Measurements from ENCODE around the gene KIF24. TPM values are rescaled to one million over a fixed set of nuclear protein-coding genes. Genes with fewer than 3 reads are reported as not detected.
A peak's percentile ranks its signal among the peaks of the same experiment; 100 is the strongest.
"Not testable (repeated sequence)": the region's sequence is repeated elsewhere in the genome, so short reads cannot be mapped to it uniquely, and the experiment has no call there.

KIF24 gene
- total RNA-seq, 1 experiment from 2014 or later = 6.3 TPM

- no peak for DNase-seq (ENCODE audit: low read depth)
Measured at GRCh38 chr9:34366365-34366764, 37.3 kb upstream of the KIF24 start.

GRCh38 chr9:34365282-34365681, 36.2 kb upstream of the KIF24 start:
- DNase-seq (ENCODE audit: low read depth) = no peak

DNA sequence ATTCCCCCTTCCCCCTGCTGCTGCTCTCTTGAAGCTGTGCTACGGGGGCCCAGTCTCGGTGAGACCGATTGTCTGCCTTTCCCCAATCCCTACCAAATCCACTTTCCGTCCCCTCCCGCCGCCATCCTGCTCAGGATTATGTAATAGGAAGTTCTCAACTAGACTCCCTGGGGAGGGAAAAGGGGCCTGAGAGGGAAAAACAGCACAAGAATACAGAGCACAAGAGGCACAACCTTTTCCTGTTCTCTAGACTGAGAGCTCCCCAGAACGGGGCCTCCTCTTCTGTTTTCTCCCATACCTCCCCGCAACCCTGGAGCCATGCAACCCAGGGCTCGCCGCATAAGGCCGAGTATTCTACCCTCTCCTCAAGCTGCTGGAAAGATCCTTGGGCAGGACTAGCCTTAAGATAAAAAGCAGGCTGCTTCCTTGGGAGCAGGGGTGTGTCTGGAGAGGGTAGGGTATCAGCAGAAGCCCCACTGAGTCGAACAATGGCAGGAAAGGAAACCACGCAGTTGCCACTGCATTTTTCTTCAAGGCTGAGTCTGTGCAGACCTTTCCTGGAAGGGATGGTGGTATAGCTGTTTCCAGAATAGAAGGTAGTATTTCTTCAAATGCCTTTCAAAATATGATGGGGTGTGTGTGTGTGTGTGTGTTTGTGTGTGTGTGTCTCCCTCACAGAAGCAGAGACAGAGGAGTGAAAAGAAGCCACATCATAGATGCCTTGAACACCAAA, 34.7 kb upstream of the KIF24 start:
- no peak for DNase-seq (ENCODE audit: low read depth)

DNA sequence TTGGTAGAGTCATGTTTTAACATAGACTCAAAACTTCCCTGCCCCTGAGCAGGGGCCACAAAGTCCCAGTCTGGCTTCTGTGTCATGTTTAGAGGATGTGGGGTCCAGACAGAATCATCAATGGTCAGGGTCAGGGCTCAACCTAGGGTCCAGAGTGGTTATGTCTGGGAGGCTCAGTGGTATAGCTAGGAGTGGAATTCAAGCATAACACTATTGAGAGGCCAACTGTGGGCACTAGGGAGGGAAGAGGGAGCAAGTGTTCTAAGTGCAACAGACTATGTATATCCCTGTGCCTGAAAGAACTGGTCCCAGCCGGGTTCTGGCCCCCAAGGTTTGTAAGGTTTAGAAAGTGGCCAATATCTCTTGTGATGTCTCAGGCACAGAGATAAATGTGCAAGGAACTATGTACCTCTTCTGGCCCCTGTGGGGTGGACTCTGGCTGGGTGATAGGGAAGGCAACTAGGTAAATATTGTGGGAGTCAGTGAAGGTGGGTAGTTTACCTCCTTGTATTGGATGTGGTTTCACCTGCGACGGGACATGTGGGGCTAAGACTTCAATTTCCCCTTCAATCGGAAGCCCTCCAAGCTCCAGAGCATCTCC, 33.6 kb upstream of the KIF24 start:
- DNase-seq (ENCODE audit: low read depth) = no peak

GRCh38 chr9:34352957-34353356, 23.9 kb upstream of the KIF24 start:
- not testable (repeated sequence) for DNase-seq (ENCODE audit: low read depth)

DNA sequence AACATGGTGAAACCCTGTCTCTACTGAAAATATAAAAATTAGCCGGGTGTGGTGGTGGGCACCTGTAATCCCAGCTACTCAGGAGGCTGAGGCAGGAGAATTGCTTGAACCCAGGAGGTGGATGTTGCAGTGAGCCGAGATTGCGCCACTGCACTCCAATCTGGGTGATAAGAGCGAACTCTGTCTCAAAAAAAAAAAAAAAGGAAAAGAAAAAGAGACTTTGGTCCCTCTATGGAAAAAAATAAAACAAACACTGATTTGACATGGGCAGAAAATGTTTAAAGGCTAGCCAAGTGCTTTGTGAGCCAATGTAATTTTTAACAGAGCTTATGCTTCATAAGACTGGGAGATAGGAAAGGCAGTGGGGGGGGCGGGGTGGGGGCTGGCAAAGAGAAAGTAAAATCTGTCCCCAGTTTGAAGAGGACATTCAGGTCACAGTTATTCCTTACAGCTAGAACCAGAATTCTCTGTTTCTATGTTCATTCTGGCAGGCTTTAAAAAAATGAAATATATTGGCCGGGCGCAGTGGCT, 23.1 kb upstream of the KIF24 start:
- not testable (repeated sequence) for DNase-seq (ENCODE audit: low read depth)

DNA sequence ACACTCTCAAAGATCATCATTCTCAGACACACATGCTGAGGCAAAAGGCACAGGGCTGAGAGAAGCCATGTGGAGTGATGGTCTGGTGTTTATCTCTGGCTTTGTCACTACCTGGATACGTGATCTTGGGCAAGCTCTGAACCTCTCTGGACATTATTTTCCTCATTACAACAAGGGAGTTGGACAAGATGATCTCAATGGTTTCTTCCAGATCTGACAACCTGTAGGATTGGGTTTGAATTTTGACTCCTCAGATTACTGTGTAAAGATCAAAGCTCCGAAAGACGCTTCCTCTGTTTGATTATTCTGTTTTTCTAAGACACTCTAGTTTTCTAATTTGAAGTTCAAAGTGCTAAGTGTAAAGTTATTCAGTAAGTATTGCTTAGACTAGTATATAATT, 20.3 kb upstream of the KIF24 start:
- DNase-seq (ENCODE audit: low read depth) = no peak

- DNase-seq (ENCODE audit: low read depth) = no peak
Measured at GRCh38 chr9:34347800-34348158, 18.7 kb upstream of the KIF24 start.

DNA sequence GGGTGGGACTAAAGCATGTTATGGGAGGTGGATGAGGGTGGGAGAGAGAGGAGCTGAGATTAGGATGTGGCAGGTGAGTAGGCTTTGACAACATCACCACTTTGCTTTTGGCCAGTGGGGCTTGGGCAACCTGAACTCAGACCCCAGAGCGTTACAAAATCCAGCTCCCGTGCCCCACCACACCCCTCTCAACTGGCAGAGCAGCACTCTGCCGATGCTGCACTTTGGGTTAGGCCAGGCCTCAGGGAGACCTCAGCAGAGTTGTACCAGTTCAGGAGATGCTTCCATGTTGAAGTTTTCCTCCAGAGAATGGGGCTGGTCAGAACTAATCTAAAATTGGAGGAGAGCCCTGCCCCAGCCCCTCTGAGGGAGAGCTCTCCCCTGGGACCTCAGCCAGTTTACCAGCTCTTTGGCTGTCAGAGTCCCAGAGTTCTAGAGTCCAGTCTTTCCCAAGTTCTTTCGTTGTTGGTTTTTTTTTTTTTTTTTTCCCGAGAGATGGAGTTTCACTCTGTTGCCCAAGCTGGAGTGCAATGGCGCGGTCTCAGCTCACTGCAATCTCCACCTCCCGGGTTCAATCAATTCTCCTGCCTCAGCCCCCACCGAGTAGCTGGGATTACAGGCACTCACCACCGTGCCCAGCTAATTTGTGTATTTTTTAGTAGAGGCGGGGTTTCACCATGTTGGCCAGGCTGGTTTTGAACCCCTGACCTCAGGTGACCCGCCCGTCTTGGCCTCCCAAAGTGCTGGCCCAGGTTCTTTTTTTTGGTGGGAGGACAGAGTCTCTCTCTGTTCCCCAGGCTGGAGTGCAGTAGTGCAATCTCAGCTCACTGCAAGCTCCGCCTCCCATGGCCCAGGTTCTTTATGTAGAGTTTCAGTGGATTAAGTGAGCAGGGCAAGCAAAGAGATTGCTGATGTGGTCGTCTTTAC, 18.1 kb upstream of the KIF24 start:
- DNase-seq (ENCODE audit: low read depth) = no peak

- no peak for DNase-seq (ENCODE audit: low read depth)
Measured at GRCh38 chr9:34343605-34344004, 14.5 kb upstream of the KIF24 start.

- DNase-seq (ENCODE audit: low read depth) = no peak
Measured at GRCh38 chr9:34343090-34343489, 14.0 kb upstream of the KIF24 start.

- DNase-seq (ENCODE audit: low read depth) = no peak
Measured at GRCh38 chr9:34341659-34342295, 12.7 kb upstream of the KIF24 start.

DNA sequence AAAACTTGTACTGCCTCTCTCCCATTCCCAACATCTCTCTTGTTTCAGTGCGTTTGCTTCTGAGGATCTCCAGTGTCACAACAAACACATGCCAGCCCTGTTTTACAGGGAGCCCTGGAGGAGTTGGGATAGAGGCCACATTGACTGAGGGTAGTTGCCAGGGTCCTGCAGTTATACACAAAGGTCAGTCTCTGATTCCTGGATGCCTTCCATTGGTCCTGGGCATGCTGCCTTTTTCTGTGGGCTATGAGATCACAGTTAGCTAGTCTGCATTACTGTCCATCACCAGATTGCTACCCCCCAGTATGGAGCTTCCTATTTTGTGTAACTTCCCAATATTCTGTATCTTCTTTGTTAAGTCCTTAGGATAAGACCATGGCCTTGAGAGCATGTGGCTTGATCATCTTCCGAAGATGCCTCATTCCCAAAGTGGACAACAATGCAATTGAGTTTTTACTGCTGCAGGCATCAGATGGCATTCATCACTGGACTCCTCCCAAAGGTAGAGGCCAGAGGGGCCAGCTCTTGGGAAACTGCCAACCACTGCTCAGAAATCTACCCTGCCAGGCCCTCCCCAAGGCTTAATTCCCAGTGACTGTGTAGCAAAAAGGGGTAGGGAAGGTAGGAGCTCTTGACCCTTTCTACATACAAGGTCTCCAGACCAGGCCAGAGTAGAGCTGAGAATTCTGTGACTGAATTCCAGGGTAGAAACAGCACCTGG, 9.8 kb upstream of the KIF24 start:
- DNase-seq (ENCODE audit: low read depth) = no peak

GRCh38 chr9:34338079-34338478, 9.0 kb upstream of the KIF24 start:
- not testable (repeated sequence) for DNase-seq (ENCODE audit: low read depth)

DNA sequence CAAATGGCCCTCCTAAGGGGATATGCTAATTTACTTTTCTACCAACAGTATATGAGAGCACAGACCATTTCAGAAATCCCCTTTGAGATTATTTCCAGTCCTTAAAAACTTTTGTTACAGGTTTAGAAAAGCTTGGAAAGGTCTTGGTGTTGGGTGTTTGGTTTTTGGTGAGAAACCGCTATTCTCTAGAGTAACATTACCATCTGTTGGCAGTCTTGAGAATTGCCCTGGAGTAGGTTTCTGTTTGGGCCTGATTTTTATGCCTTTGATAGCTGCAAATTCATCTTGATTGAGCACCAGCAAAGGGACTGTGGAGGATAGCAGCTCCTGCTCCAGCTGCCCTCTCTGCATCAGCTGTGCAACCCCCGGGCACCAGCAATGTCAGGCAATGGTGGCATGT, 8.3 kb upstream of the KIF24 start:
- no peak for DNase-seq (ENCODE audit: low read depth)

DNA sequence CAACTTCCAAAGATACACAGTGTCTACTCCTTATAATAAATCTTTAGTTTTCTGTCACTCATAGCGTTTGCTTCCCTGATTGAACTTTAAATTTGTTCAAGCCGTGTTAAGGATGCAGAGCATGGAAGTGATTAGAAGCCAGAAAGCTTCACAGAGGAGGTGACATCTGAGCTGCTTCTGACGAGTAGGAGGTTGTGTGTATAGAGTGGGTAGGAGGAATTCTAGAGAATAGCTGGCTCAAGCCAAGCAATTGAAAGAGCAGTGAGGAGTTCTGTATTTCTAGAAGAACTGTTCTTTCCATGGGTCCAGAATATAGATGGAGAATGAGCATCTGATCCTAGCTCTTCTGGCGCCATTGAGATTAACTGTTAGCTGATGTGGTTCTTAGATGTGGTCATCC, 6.3 kb upstream of the KIF24 start:
- no peak for DNase-seq (ENCODE audit: low read depth)

- no peak for DNase-seq (ENCODE audit: low read depth)
Measured at GRCh38 chr9:34334916-34335315, 5.8 kb upstream of the KIF24 start.

GRCh38 chr9:34334337-34334824, 5.3 kb upstream of the KIF24 start:
- DNase-seq (ENCODE audit: low read depth) = no peak

DNA sequence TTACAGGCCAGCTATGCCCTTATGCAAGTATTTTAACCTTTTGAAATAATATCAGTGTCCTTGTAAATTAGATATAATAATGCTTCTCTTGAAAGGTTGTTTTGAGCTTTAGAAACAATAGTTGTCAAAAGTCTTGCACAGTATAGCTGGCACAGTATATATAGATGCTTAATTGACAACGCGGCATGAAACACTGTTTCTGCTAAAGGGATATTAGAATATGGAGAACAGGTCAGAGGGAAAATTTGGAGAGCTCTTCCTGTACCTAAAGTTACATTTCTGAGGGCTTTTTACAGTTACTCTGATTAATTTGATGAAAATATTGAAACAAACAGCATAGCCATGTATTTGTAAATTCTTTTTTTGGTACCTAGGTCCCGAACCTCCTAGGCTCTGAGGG, 4.8 kb upstream of the KIF24 start:
- no peak for DNase-seq (ENCODE audit: low read depth)

DNA sequence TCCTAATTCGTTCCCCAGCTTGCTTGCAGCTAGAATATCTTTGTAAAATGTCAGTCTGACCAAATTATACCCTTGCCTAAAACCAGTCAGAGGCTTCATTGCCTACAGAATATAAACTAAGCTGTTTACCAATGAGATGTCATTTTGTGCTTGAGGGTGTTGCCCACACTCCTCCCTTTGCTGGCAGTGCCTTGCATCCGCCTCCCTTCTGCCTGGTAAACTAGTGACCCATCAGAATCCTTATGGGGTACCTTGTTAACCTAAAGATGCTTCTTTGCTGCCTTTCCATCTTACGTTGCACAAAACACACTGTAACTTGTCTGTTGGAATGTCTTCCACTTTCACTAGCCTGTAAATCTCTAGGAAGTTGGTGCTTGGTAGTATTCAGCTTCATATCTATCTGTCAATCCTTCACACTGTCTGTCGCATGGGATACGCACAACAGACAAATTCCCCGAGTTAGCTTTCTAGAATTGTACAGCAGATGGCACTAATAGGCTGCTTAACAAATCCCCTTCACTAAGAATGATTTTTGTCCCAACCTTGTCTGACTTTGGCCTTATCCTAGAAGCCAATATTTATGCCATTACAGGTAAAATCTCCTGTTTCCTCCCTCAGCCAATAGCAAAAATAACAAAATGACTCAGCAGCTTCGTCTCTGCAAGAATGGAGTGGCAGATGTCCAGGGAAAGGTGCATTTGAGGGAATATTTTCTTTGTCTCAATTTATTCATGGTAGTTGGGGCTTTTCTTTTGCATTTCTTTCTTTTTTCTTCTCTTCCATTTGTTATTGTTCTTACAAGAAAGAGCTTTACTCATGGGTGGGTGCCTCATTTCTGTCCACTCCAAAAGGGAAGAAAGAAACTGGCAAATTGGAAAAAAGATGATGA, 3.3 kb upstream of the KIF24 start:
- peak; percentile 24 for DNase-seq (ENCODE audit: low read depth)
